Fibroblast of lung (primary cell): ENCODE results near the gene RHOH. TPM values are rescaled to one million over a fixed set of nuclear protein-coding genes. Genes with fewer than 3 reads are reported as not detected.

Source experiments
- DNase-seq, 2 donors: peaks; one replicate each; pipeline versions ENCODE4 v3.0.0 to v3.0.0-alpha.2; 2010; ENCODE audit warnings: low read depth in 2 of 2
- H2AFZ ChIP-seq: 2 replicates; pipeline ENCODE4 v1.5.1; 2012; ENCODE audit warnings: low read length, control low read depth, inconsistent platforms
- H3K27ac ChIP-seq: 2 replicates; pipeline ENCODE4 v1.5.1; 2011; ENCODE audit warnings: low read length, control low read depth; ENCODE audit not compliant: insufficient read depth
- H3K27me3 ChIP-seq: 2 replicates; pipeline ENCODE4 v1.5.1; 2011; ENCODE audit warnings: mild to moderate bottlenecking, low read length; ENCODE audit not compliant: control insufficient read depth, insufficient read depth
- H3K36me3 ChIP-seq: 2 replicates; pipeline ENCODE4 v1.5.1; 2011; ENCODE audit warnings: low read length; ENCODE audit not compliant: control insufficient read depth, insufficient read depth
- H3K4me1 ChIP-seq: 2 replicates; pipeline ENCODE4 v1.5.1; 2011; ENCODE audit warnings: low read length; ENCODE audit not compliant: control insufficient read depth, insufficient read depth; ENCODE audit errors: extremely low read depth
- H3K4me2 ChIP-seq: 2 replicates; pipeline ENCODE4 v1.5.1; 2011; ENCODE audit warnings: low read length, control low read depth; ENCODE audit not compliant: insufficient read depth; ENCODE audit errors: extremely low read depth
- H3K4me3 ChIP-seq, 4 experiments: fragments of 200-600 bp in 1 of 4; sonication (generic) in 1 of 4; replicated peaks in 1 of 4; 2 replicates each; pipeline ENCODE4 v1.5.1; 2011 to 2016; ENCODE audit warnings: low read length in 4 of 4, low read depth in 3 of 4, mild to moderate bottlenecking in 3 of 4, control low read depth in 2 of 4, inconsistent platforms in 1 of 4, mixed read lengths in 1 of 4; ENCODE audit not compliant: insufficient read depth in 1 of 4; ENCODE audit errors: control extremely low read depth in 1 of 4
- H3K79me2 ChIP-seq: 2 replicates; pipeline ENCODE4 v1.5.1; 2012; ENCODE audit warnings: mild to moderate bottlenecking, low read length, inconsistent platforms; ENCODE audit not compliant: control insufficient read depth, insufficient read depth
- H3K9ac ChIP-seq: 2 replicates; pipeline ENCODE4 v1.5.1; 2011; ENCODE audit warnings: mild to moderate bottlenecking, low read length, control low read depth; ENCODE audit not compliant: insufficient read depth
- H3K9me3 ChIP-seq: 2 replicates; pipeline ENCODE4 v1.5.1; 2012; ENCODE audit warnings: low read depth, low read length; ENCODE audit not compliant: control insufficient read depth, insufficient read depth
- H4K20me1 ChIP-seq: 2 replicates; pipeline ENCODE4 v1.5.1; 2011; ENCODE audit warnings: low read length; ENCODE audit not compliant: control insufficient read depth, insufficient read depth; ENCODE audit errors: extremely low read depth
- CTCF ChIP-seq, 2 donors: IDR thresholded peaks in 1 of 2; conservative IDR thresholded peaks in 1 of 2; 1 replicate in 1 of 2; 2 replicates in 1 of 2; pipeline ENCODE4 v1.5.1; 2011 to 2012; ENCODE audit warnings: low read length in 2 of 2, control low read depth in 1 of 2, inconsistent platforms in 1 of 2, low read depth in 1 of 2, mild to moderate bottlenecking in 1 of 2
- EZH2 ChIP-seq: IDR thresholded peaks from 2 replicates; pipeline ENCODE4 v1.5.1; 2012; ENCODE audit warnings: low read length, control low read depth, mild to moderate bottlenecking; ENCODE audit errors: missing control alignments
- polyA plus RNA-seq, 2 donors: library from polyadenylated mRNA; depleted of rRNA in 1 of 2; stranded (reverse) in 1 of 2; unstranded in 1 of 2; fragments of >200 nt; gene quantifications; 2 replicates each; pipeline ENCODE4 v1.2.1, GENCODE V29; 2011 to 2012; ENCODE audit warnings: missing spikeins in 1 of 2
- total RNA-seq: library from RNA; depleted of rRNA; stranded (reverse); fragments of >200 nt; gene quantifications from 2 replicates; pipeline ENCODE4 v1.2.1, GENCODE V29; 2014

RHOH gene
- total and polyA plus RNA-seq, 2 donors (not counting 1 experiment from before 2014, with no cell fraction given), result not detected

- Histone ChIP-seq H4K20me1 (no peaks in the 10 kb centered on the region), H3K27me3 (no peaks in the 10 kb centered on the region), H3K36me3 (no peaks in the 10 kb centered on the region), H3K27ac (no peak overlapping the region), H3K4me2 (no peak overlapping the region), H3K9ac (no peak overlapping the region), H3K79me2 (no peaks in the 10 kb centered on the region), H2AFZ (no peak overlapping the region), H3K4me1 (no peaks in the 10 kb centered on the region), H3K9me3 (no peaks in the 10 kb centered on the region), H3K4me3 (no peak overlapping the region)
- TF ChIP-seq EZH2 (no peak), CTCF (conservative IDR thresholded peaks at IDR 0.05 in 1 of 2, IDR thresholded peaks at IDR 0.05 in 1 of 2; ENCODE audit: low read depth in 1 of 2, low read length in 2 of 2) (no peak)
- DNase-seq, result no peak
These were observed 37.7 kb downstream of the RHOH start for GRCh38 chr4:40234519-40235039.

GRCh38 chr4:40238008-40238699 is 41.3 kb downstream of the RHOH start:
- Histone ChIP-seq H3K4me2 (no peak overlapping the region), H3K4me1 (no peaks in the 10 kb centered on the region)

More at GRCh38 chr4:40238008-40238699, 41.3 kb downstream of the RHOH start:
- H3K4me3 ChIP-seq, result no peak overlapping the region
- no peak for DNase-seq
- H3K27me3 ChIP-seq, result no peaks in the 10 kb centered on the region
- H2AFZ ChIP-seq, result no peak overlapping the region
- no peak for TF ChIP-seq CTCF (conservative IDR thresholded peaks at IDR 0.05 in 1 of 2, IDR thresholded peaks at IDR 0.05 in 1 of 2; ENCODE audit: low read depth in 1 of 2, low read length in 2 of 2)
- no peak for TF ChIP-seq EZH2
- H3K36me3 ChIP-seq, result no peaks in the 10 kb centered on the region
- H3K9me3 ChIP-seq, result no peaks in the 10 kb centered on the region
- H3K9ac ChIP-seq, result no peak overlapping the region
- no peaks in the 10 kb centered on the region for H4K20me1 ChIP-seq
- H3K27ac ChIP-seq, result no peak overlapping the region
- no peaks in the 10 kb centered on the region for H3K79me2 ChIP-seq
